Transverse colon (tissue), 3 donors: ENCODE measurements around the gene G3BP2.

Source experiments
- EP300 ChIP-seq: sonication (generic); formaldehyde crosslinking; IDR thresholded peaks from one replicate; pipeline ENCODE4 v1.6.1; 2017; ENCODE audit warnings: antibody characterized with exemption, low read depth
- POLR2A ChIP-seq: fragments of 450-650 bp; IDR thresholded peaks from one replicate; pipeline ENCODE4 v1.6.1; 2016; ENCODE audit warnings: antibody characterized with exemption, mild to moderate bottlenecking, moderate library complexity
- POLR2AphosphoS5 ChIP-seq, 3 donors: sonication (generic); formaldehyde crosslinking; IDR thresholded peaks; one replicate each; pipeline ENCODE4 v1.6.1; 2016; ENCODE audit warnings: antibody characterized with exemption in 3 of 3

DNA sequence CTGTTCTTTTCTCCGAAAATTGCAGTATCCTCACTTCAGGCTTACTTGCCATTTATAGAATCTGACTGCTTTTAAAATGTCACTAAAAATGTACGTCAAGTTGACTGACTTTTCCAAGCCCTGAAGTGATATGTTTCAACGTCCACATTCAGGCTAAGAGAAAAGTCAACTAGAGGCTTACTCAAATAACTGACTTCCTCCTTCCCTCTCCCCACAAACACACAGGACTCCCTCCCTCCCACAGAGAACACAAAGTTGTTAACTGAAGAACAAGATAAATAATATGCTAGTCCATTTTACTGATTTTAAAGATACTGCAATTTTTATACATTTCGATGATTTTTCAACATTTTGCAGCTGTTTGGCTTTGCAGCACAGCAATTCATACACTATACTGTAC lies 29.1 kb downstream of the G3BP2 start:
- TF ChIP-seq EP300: no peak
- no peak for TF ChIP-seq POLR2AphosphoS5 (IDR thresholded peaks at IDR 0.05)
- no peak for TF ChIP-seq POLR2A
